Measurements from ENCODE around the gene NR1I3.

NR1I3 gene

DNA sequence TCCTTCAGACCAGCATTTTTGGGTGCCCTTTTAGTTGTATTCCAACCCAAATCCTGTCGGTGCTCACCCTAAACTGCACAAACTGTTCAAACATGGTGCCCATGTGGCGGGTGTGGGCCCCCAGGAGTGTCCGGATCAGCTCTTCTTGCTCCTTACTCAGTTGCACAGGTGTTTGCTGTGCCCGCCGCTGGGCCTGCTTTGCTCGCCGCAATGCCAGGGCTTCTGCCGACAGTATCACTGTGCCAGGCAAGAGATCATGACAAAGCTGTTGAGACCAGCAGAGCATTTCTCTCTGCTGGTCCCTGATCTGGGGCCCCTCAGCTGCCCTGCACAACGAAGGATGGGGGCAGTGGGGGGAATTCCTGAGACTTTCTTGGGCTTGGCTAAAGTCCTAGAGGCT is 4.9 kb downstream of the NR1I3 start:
- TF ChIP-seq, protein P1, sequence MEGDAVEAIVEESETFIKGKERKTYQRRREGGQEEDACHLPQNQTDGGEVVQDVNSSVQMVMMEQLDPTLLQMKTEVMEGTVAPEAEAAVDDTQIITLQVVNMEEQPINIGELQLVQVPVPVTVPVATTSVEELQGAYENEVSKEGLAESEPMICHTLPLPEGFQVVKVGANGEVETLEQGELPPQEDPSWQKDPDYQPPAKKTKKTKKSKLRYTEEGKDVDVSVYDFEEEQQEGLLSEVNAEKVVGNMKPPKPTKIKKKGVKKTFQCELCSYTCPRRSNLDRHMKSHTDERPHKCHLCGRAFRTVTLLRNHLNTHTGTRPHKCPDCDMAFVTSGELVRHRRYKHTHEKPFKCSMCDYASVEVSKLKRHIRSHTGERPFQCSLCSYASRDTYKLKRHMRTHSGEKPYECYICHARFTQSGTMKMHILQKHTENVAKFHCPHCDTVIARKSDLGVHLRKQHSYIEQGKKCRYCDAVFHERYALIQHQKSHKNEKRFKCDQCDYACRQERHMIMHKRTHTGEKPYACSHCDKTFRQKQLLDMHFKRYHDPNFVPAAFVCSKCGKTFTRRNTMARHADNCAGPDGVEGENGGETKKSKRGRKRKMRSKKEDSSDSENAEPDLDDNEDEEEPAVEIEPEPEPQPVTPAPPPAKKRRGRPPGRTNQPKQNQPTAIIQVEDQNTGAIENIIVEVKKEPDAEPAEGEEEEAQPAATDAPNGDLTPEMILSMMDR (IDR thresholded peaks at IDR 0.05; ENCODE audit: control extremely low read depth, extremely low read depth, low read depth, missing control alignments), result no peak
- CTCF ChIA-PET, result interaction anchor here (1.4 to 1.6 kb wide), 3 partner anchors 14 to 41 kb away, joined by 3 to 4 read pairs (median 3); no protein-coding TSS in a partner anchor
- no peak for DNase-seq (ENCODE audit: extremely low spot score)
- POLR2A ChIA-PET, result interaction anchor here (0.5 kb wide), 1 partner anchor 141 kb away, joined by 3 read pairs; no protein-coding TSS in a partner anchor

DNA sequence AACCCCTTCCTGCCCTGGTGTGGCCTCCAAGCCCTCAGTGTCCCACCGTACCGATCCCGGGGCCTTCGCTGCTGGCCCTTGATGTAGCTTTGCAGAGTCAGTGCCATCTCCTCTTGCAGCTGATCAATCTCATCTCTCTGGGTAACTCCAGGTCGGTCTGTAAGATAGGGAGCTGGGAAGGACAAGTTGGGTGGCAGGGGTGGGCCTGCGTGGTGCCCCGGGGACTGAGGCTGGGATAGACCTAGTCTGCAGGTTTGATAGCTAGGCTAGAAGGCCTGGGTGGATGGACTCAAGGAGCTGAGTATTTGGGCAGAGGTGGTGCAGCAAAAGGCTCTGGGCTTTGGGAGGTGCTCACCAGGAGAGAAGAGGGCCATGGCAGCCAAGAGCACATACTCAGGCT is 7.2 kb downstream of the NR1I3 start:
- ChIA-PET CTCF (interaction anchor here (0.9 to 14.0 kb wide), 17 partner anchors 6 to 155 kb away, joined by 3 to 248 read pairs (median 4); partner anchors contain the start of genes APOA2, FCER1G, NDUFS2 and NR1I3), POLR2A (no interaction called here)
- DNase-seq (ENCODE audit: extremely low spot score), result no peak
- TF ChIP-seq, protein P1 (IDR thresholded peaks at IDR 0.05; ENCODE audit: control extremely low read depth, extremely low read depth, low read depth, missing control alignments), result no peak

DNA sequence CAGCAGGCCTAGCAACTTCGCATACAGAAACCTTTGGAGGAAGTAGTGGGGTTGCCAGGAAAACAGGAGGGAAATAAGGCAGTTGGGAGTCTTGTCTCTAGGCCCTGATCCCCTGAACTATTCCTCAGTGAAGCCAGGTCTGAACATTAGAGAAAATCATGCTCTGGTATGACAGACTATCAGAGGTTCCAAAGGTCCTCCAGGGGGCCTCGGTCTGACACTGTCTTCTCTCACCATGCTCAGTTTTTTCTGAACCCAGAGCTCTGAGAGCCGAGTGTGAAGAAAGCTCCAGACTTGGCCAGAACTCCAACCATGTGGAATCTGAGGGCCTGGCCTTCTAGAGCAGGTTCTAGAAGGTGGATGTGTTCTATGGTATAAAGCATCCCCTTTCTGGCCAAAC is 8.1 kb downstream of the NR1I3 start:
- TF ChIP-seq, protein P1 (IDR thresholded peaks at IDR 0.05; ENCODE audit: control extremely low read depth, extremely low read depth, low read depth, missing control alignments), result peak; percentile 43
- POLR2A ChIA-PET, result interaction anchor here (0.5 kb wide), 2 partner anchors 8 to 130 kb away, joined by 4 to 8 read pairs; no protein-coding TSS in a partner anchor
- no peak for DNase-seq (ENCODE audit: extremely low spot score)
- CTCF ChIA-PET, result interaction anchor here (0.6 to 14.0 kb wide), 20 partner anchors 7 to 156 kb away, joined by 3 to 248 read pairs (median 4); partner anchors contain the start of genes FCER1G, NDUFS2, NR1I3 and PCP4L1

DNA sequence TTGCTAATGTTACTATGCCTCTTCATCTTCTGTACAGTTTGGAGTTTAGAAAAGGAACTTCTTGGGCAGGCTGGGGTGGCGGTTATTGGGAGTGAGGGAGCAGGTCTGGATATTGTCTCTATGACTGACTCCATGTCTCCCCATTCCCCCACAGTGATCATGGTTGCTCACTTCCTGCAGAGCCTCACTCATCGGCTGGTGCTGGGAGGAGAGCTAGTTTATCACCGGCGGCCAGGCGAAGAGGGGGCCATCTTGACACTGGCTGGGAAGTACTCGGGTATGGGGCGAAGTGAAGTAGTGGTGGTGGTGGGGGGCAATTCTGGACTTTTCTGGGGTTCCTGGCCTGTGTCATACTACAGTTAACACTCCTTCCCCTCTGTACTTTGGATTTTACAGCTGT is 10.0 kb downstream of the NR1I3 start:
- DNase-seq (ENCODE audit: extremely low spot score), result no peak
- ChIA-PET CTCF (interaction anchor here (0.6 to 14.0 kb wide), 18 partner anchors 9 to 158 kb away, joined by 3 to 248 read pairs (median 16); partner anchors contain the start of genes B4GALT3, CFAP126, FCER1G and NDUFS2), POLR2A (interaction anchor here (0.6 kb wide), 1 partner anchor 109 kb away, joined by 3 read pairs; no protein-coding TSS in a partner anchor)
- TF ChIP-seq, protein P1 (IDR thresholded peaks at IDR 0.05; ENCODE audit: control extremely low read depth, extremely low read depth, low read depth, missing control alignments), result no peak

DNA sequence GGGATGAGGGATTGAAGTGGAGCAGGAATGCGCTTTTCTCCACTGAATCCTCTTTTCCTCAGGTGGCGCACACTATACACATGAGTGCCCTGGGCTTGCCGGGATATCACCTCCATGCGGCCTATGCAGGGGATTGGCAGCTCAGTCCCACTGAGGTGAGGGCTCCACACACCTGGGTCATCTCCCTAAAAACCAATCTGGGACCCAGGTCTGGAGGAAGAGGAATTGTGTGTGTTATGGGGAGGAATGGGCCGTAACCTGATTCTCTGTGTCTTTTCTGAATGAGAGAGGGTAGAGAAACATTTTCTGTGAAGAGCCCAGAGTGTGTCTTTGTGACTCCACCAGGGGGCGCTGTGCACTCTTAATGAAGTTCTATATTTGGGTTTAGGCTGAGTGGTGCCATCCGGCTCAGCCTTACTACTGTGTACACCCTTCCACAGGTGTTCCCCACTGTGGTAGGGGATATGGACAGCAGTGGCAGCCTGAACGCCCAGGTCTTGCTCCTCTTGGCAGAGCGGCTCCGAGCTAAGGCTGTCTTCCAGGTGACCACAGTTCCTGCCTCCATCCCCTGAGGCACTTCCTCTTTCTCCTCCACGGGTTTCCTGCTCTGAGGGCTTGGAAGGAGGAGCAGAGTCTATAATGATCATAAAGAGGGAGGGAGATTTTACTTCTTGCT is 10.7 kb downstream of the NR1I3 start:
- DNase-seq (ENCODE audit: extremely low spot score), result peak; percentile 83
- TF ChIP-seq, protein P1 (IDR thresholded peaks at IDR 0.05; ENCODE audit: control extremely low read depth, extremely low read depth, low read depth, missing control alignments), result peak; percentile 73
- POLR2A ChIA-PET, result interaction anchor here (0.6 kb wide), 1 partner anchor 110 kb away, joined by 3 read pairs; no protein-coding TSS in a partner anchor
- CTCF ChIA-PET, result interaction anchor here (0.6 to 14.0 kb wide), 35 partner anchors 10 to 181 kb away, joined by 3 to 248 read pairs (median 6); partner anchors contain the start of genes B4GALT3, CFAP126, FCER1G and NDUFS2

- ChIA-PET CTCF (interaction anchor here (0.6 to 14.0 kb wide), 32 partner anchors 10 to 182 kb away, joined by 3 to 248 read pairs (median 6); partner anchors contain the start of genes CFAP126, FCER1G, NDUFS2 and NR1I3), POLR2A (no interaction called here)
- TF ChIP-seq, protein P1 (IDR thresholded peaks at IDR 0.05; ENCODE audit: control extremely low read depth, extremely low read depth, low read depth, missing control alignments), result no peak
- DNase-seq (ENCODE audit: extremely low spot score), result no peak
Observed at GRCh38 chr1:161226759-161227158, 11.2 kb downstream of the NR1I3 start.
